ENCODE data around the gene CCDC187.

The CCDC187 gene

GRCh38 chr9:136259836-136260235 is 44.1 kb downstream of the CCDC187 start:
- DNase-seq (ENCODE audit: low read depth) = no peak
- TF ChIP-seq CTCF (IDR thresholded peaks at IDR 0.05; ENCODE audit: low read depth, low read length, missing control alignments) = no peak
- no peak overlapping the region for H3K4me3 ChIP-seq (ENCODE audit: low read depth, low read length)

DNA sequence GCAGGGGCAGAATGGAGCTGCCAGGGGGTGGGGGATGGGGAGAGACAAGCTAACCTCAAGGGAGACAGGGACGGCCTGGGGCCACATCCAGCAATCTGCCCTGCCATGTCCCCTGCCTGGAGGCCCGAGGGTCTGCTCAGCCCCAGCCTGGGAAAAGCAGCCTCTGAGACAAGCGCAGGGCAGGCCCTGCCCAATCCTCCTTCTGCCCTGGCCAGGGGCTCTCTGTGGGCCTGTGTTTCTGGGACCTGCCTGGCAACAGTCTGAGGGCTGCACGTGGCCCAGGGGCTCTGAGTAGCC is 44.4 kb downstream of the CCDC187 start:
- DNase-seq (ENCODE audit: low read depth) = no peak
- no peak for TF ChIP-seq CTCF (IDR thresholded peaks at IDR 0.05; ENCODE audit: low read depth, low read length, missing control alignments)
- no peak overlapping the region for H3K4me3 ChIP-seq (ENCODE audit: low read depth, low read length)

DNA sequence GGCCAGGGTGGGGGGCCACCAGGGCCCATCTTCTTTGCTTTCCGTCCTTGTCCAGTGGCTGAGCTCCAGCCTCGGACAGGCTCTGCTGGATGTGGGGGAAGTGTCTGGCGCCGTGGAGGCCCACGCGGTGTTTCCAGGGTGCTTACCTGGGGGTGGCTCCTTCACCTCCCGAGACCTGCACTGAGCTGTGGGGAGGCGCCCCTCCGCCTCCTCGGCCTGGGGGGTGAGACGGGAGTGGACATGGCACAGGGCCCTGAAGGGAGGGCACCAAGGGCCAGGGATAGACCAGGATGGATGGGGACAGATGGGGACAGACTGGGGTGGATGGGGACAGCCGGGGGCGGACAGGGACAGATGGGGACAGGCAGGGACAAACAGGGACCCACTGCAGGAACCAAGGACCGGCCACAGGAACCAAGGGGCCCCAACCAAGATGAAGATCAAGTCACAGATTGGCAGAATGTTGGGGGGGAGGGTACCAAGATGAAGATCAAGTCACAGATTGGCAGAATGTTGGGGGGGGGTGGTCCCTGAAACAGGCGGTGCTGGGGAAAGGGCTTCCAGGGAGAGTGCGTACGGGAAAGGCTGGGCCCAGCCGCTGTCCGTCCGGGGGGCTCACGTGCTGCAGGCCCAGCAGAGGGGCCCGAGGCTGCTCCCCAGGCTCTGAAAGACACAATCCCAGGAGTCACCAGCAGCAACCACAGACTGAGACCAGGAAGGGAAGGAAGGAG is 44.9 kb downstream of the CCDC187 start:
- H3K4me3 ChIP-seq (ENCODE audit: low read depth, low read length) = no peak overlapping the region
- no peak for TF ChIP-seq CTCF (IDR thresholded peaks at IDR 0.05; ENCODE audit: low read depth, low read length, missing control alignments)
- no peak for DNase-seq (ENCODE audit: low read depth)

GRCh38 chr9:136258299-136258625 is 45.6 kb downstream of the CCDC187 start:
- H3K4me3 ChIP-seq (ENCODE audit: low read depth, low read length) = no peak overlapping the region
- no peak for TF ChIP-seq CTCF (IDR thresholded peaks at IDR 0.05; ENCODE audit: low read depth, low read length, missing control alignments)
- no peak for DNase-seq (ENCODE audit: low read depth)

- TF ChIP-seq CTCF (IDR thresholded peaks at IDR 0.05; ENCODE audit: low read depth, low read length, missing control alignments) = no peak
- no peak for DNase-seq (ENCODE audit: low read depth)
Measured at GRCh38 chr9:136257381-136258298, 46.3 kb downstream of the CCDC187 start.

GRCh38 chr9:136255896-136256890 is 47.7 kb downstream of the CCDC187 start:
- DNase-seq (ENCODE audit: low read depth) = no peak
- no peak overlapping the region for H3K4me3 ChIP-seq (ENCODE audit: low read depth, low read length)
- peak; percentile 22 for TF ChIP-seq CTCF (IDR thresholded peaks at IDR 0.05; ENCODE audit: low read depth, low read length, missing control alignments)

More at GRCh38 chr9:136257381-136258298, 46.3 kb downstream of the CCDC187 start:
- H3K4me3 ChIP-seq (ENCODE audit: low read depth, low read length) = no peak overlapping the region

Measured in GM12864 (cell line).